Mesenchymal stem cell (in vitro differentiated cells and primary cell): ENCODE data around the gene DSG3.
A peak's percentile ranks its signal among the peaks of the same experiment; 100 is the strongest.

Experiments used
- DNase-seq: peaks from one replicate; pipeline ENCODE4 v3.0.0-alpha.2; 2013
- H2AFZ ChIP-seq: one replicate; pipeline ENCODE4 v1.6.1; 2013; ENCODE audit warnings: low read depth, mild to moderate bottlenecking, control low read depth, inconsistent platforms, low read length, moderate library complexity
- H2AK5ac ChIP-seq: 2 replicates; pipeline ENCODE4 v1.6.1; 2013; ENCODE audit warnings: low read length, moderate library complexity, mild to moderate bottlenecking, inconsistent platforms; ENCODE audit not compliant: severe bottlenecking
- H2BK120ac ChIP-seq: one replicate; pipeline ENCODE4 v1.6.1; 2013; ENCODE audit warnings: low read depth, mild to moderate bottlenecking, inconsistent platforms, low read length, moderate library complexity
- H2BK12ac ChIP-seq, 2 experiments: one replicate each; pipeline ENCODE4 v1.6.1; 2013; ENCODE audit warnings: inconsistent platforms in 2 of 2, low read length in 2 of 2, mild to moderate bottlenecking in 2 of 2, moderate library complexity in 2 of 2, control low read depth in 1 of 2
- H2BK15ac ChIP-seq: one replicate; pipeline ENCODE4 v1.6.1; 2013; ENCODE audit warnings: mild to moderate bottlenecking, low read depth, inconsistent platforms; ENCODE audit not compliant: poor library complexity, severe bottlenecking
- H2BK5ac ChIP-seq: 2 replicates; pipeline ENCODE4 v1.6.1; 2013; ENCODE audit warnings: low read depth, mild to moderate bottlenecking, low read length, control low read depth, inconsistent platforms; ENCODE audit not compliant: poor library complexity, severe bottlenecking
- H3K14ac ChIP-seq, 2 experiments: one replicate each; pipeline ENCODE4 v1.6.1; 2013; ENCODE audit warnings: inconsistent platforms in 2 of 2, low read length in 2 of 2, control low read depth in 1 of 2, mild to moderate bottlenecking in 1 of 2, moderate library complexity in 1 of 2
- H3K18ac ChIP-seq, 2 experiments: one replicate each; pipeline ENCODE4 v1.6.1; 2013; ENCODE audit warnings: inconsistent platforms in 2 of 2, low read length in 2 of 2, control low read depth in 1 of 2, low read depth in 1 of 2, mild to moderate bottlenecking in 1 of 2
- H3K23ac ChIP-seq, 2 experiments: one replicate each; pipeline ENCODE4 v1.6.1; 2013; ENCODE audit warnings: inconsistent platforms in 2 of 2, low read length in 2 of 2, mild to moderate bottlenecking in 2 of 2, moderate library complexity in 2 of 2, control low read depth in 1 of 2
- H3K27ac ChIP-seq: 2 replicates; pipeline ENCODE4 v1.5.1; 2013; ENCODE audit warnings: mild to moderate bottlenecking, moderate library complexity, low read length, control low read depth, inconsistent platforms; ENCODE audit not compliant: poor library complexity, severe bottlenecking
- H3K27me3 ChIP-seq, 2 experiments: 2 replicates each; pipeline versions ENCODE4 v1.6.1 to v1.7.0; 2013; ENCODE audit warnings: low read length in 2 of 2, mild to moderate bottlenecking in 2 of 2, moderate library complexity in 2 of 2, control low read depth in 1 of 2, inconsistent platforms in 1 of 2; ENCODE audit not compliant: control insufficient read depth in 1 of 2, insufficient read depth in 1 of 2
- H3K36me3 ChIP-seq, 2 experiments: 2 replicates each; pipeline versions ENCODE4 v1.6.1 to v1.7.0; 2013; ENCODE audit warnings: low read length in 2 of 2, control low read depth in 1 of 2, inconsistent platforms in 1 of 2, low read depth in 1 of 2, mild to moderate bottlenecking in 1 of 2; ENCODE audit not compliant: insufficient read depth in 2 of 2, control insufficient read depth in 1 of 2
- H3K4ac ChIP-seq, 2 experiments: one replicate each; pipeline ENCODE4 v1.6.1; 2013; ENCODE audit warnings: inconsistent platforms in 2 of 2, low read length in 2 of 2, mild to moderate bottlenecking in 2 of 2, moderate library complexity in 2 of 2, control low read depth in 1 of 2, low read depth in 1 of 2
- H3K4me1 ChIP-seq: 2 replicates; pipeline ENCODE4 v1.6.1; 2013; ENCODE audit warnings: low read depth, low read length, control low read depth; ENCODE audit not compliant: control insufficient read depth, insufficient read depth
- H3K4me2 ChIP-seq: 2 replicates; pipeline ENCODE4 v1.6.1; 2013; ENCODE audit warnings: low read length, mild to moderate bottlenecking, inconsistent platforms; ENCODE audit not compliant: poor library complexity, severe bottlenecking
- H3K4me3 ChIP-seq, 2 experiments: 2 replicates each; pipeline versions ENCODE4 v1.5.1 to v1.7.0; 2013; ENCODE audit warnings: low read length in 2 of 2, mild to moderate bottlenecking in 2 of 2, control low read depth in 1 of 2, low read depth in 1 of 2; ENCODE audit not compliant: insufficient read depth in 1 of 2
- H3K79me1 ChIP-seq: replicated peaks from 2 replicates; pipeline ENCODE4 v1.6.1; 2013; ENCODE audit warnings: mild to moderate bottlenecking, control low read depth, low read length, inconsistent platforms; ENCODE audit not compliant: poor library complexity, severe bottlenecking
- H3K9ac ChIP-seq: 2 replicates; pipeline ENCODE4 v1.7.0; 2013; ENCODE audit warnings: mild to moderate bottlenecking, low read length, moderate library complexity
- H3K9me3 ChIP-seq: 2 replicates; pipeline ENCODE4 v1.7.0; 2013; ENCODE audit warnings: mild to moderate bottlenecking, low read length; ENCODE audit not compliant: control insufficient read depth
- H4K8ac ChIP-seq: one replicate; pipeline ENCODE4 v1.6.1; 2013; ENCODE audit warnings: inconsistent platforms, mild to moderate bottlenecking, low read length, moderate library complexity
- H4K91ac ChIP-seq: one replicate; pipeline ENCODE4 v1.6.1; 2013; ENCODE audit warnings: mild to moderate bottlenecking, low read length, inconsistent platforms
- WGBS: methylation state at CpG from one replicate; pipeline ENCODE4 v1.1.7; 2013; ENCODE audit warnings: mixed read lengths; 5-methylcytosine and 5-hydroxymethylcytosine counted together

Gene DSG3

GRCh38 chr18:31483396-31483795, 35.9 kb downstream of the DSG3 start:
- no peaks in the 10 kb centered on the region for H3K79me1 ChIP-seq
- no peak overlapping the region for H4K91ac ChIP-seq
- no peak overlapping the region for H2AFZ ChIP-seq
- H3K14ac ChIP-seq: no peak overlapping the region
- H3K4me3 ChIP-seq: no peak overlapping the region
- H3K27ac ChIP-seq: no peak overlapping the region
- no peak overlapping the region for H3K4me2 ChIP-seq
- no peak overlapping the region for H2BK15ac ChIP-seq
- no peak for DNase-seq
- no peak overlapping the region for H2BK5ac ChIP-seq
- H3K23ac ChIP-seq: no peak overlapping the region
- no peak overlapping the region for H4K8ac ChIP-seq
- no peaks in the 10 kb centered on the region for H3K36me3 ChIP-seq
- no peak overlapping the region for H3K4ac ChIP-seq
- no peaks in the 10 kb centered on the region for H3K9me3 ChIP-seq
- no peak overlapping the region for H2BK12ac ChIP-seq
- no peaks in the 10 kb centered on the region for H3K27me3 ChIP-seq
- H2BK120ac ChIP-seq: no peak overlapping the region
- WGBS: no CpG with 5 or more reads among the region's 2 CpGs
- peaks cover 7% of the 10 kb centered on the region for H3K4me1 ChIP-seq
- H3K9ac ChIP-seq: no peak overlapping the region
- H3K18ac ChIP-seq: no peak overlapping the region
- H2AK5ac ChIP-seq: no peak overlapping the region

- Histone ChIP-seq H3K4me1 (peaks cover 7% of the 10 kb centered on the region), H3K14ac (no peak overlapping the region), H2AFZ (no peak overlapping the region), H3K4ac (no peak overlapping the region), H3K9ac (no peak overlapping the region), H3K4me3 (no peak overlapping the region), H3K23ac (no peak overlapping the region), H2AK5ac (no peak overlapping the region), H3K27ac (no peak overlapping the region), H2BK120ac (no peak overlapping the region), H2BK15ac (no peak overlapping the region), H4K91ac (no peak overlapping the region), H4K8ac (no peak overlapping the region), H2BK5ac (no peak overlapping the region), H3K79me1 (no peaks in the 10 kb centered on the region), H3K18ac (no peak overlapping the region), H3K4me2 (no peak overlapping the region), H3K9me3 (no peaks in the 10 kb centered on the region), H3K27me3 (no peaks in the 10 kb centered on the region), H2BK12ac (no peak overlapping the region), H3K36me3 (no peaks in the 10 kb centered on the region)
- no peak for DNase-seq
- WGBS: 67% methylated on average over 1 of the region's 1 CpG
Observed at GRCh38 chr18:31484461-31484860, 36.9 kb downstream of the DSG3 start.

- Histone ChIP-seq H3K27ac (no peak overlapping the region), H3K79me1 (no peaks in the 10 kb centered on the region), H2BK12ac (no peak overlapping the region), H3K9ac (no peak overlapping the region), H3K18ac (no peak overlapping the region), H2AFZ (no peak overlapping the region), H2BK120ac (no peak overlapping the region), H3K23ac (no peak overlapping the region), H3K9me3 (no peaks in the 10 kb centered on the region), H4K91ac (no peak overlapping the region), H3K4me3 (no peak overlapping the region), H3K4me1 (peaks cover 7% of the 10 kb centered on the region), H3K14ac (no peak overlapping the region), H4K8ac (no peak overlapping the region), H3K36me3 (no peaks in the 10 kb centered on the region), H3K27me3 (no peaks in the 10 kb centered on the region), H2BK5ac (no peak overlapping the region), H3K4me2 (no peak overlapping the region), H2BK15ac (no peak overlapping the region), H2AK5ac (no peak overlapping the region), H3K4ac (no peak overlapping the region)
- WGBS: no CpG with 5 or more reads among the region's 2 CpGs
- peak; percentile 91 for DNase-seq
Observed at GRCh38 chr18:31486165-31486564, 38.6 kb downstream of the DSG3 start.

DNA sequence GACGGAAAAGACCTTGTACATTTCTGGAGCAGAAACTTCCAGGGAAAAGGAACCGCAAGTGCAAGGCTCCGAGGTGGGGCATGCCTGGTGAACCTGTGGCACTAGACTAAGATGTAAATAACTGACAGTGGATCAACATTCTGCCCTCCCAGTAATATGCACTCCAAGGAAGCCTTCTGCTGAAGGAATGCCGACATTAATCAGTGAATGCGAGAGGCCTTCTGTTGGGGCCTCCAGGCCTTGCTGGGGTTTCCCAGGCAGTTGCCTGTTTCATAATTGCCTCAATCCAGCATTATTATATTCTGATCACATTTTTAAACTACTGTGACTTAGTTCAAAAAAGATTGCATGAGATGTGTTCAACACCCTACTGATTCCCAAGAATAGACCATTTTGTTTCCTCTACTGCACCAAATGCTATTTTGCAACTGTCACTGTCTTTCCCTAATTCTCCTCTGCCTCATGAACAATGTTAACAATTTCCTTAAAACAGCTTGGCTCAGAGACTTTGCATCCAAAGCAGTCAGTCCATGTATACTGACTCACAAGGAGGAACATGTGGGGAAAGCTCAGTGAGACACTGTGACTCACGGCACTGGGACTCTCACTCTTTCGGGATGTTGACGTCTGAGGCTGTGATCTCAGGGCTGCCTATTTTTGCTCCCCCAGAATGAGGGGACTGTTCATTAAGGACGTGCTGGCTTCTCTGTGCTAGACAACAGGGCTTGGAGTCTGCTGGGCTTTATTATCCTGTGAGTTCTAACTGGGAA, 39.9 kb downstream of the DSG3 start:
- 30% methylated on average over 9 of the region's 9 CpGs for WGBS
- H3K4me2 ChIP-seq: no peak overlapping the region
- H2BK120ac ChIP-seq: peak overlapping the region; percentile 69
- peak; percentile 98 for DNase-seq
- H4K8ac ChIP-seq: peak overlapping the region; percentile 1
- H3K4me3 ChIP-seq: no peak overlapping the region
- H2AK5ac ChIP-seq: no peak overlapping the region
- H3K9ac ChIP-seq: no peak overlapping the region
- H3K27me3 ChIP-seq: no peaks in the 10 kb centered on the region
- no peak overlapping the region for H3K14ac ChIP-seq
- peaks cover 7% of the 10 kb centered on the region for H3K4me1 ChIP-seq
- H3K4ac ChIP-seq: peak overlapping the region; percentile 48 to 73
- H4K91ac ChIP-seq: no peak overlapping the region
- peak overlapping the region; percentile 28 to 79 for H2BK12ac ChIP-seq
- no peak overlapping the region for H2AFZ ChIP-seq
- H3K9me3 ChIP-seq: no peaks in the 10 kb centered on the region
- H3K79me1 ChIP-seq: no peaks in the 10 kb centered on the region
- peak overlapping the region; percentile 32 for H3K27ac ChIP-seq
- no peak overlapping the region for H2BK15ac ChIP-seq
- no peak overlapping the region for H2BK5ac ChIP-seq
- no peaks in the 10 kb centered on the region for H3K36me3 ChIP-seq
- peak overlapping the region; percentile 52 to 84 for H3K18ac ChIP-seq
- no peak overlapping the region for H3K23ac ChIP-seq
